HepG2 (cell line): ENCODE measurements around the gene MYO10.

Experiments used
- GABPA ChIP-seq, 2 experiments: IDR thresholded peaks; 2 replicates each; pipeline ENCODE4 v1.6.1; 2011 to 2016; ENCODE audit warnings: low read depth in 2 of 2, low read length in 1 of 2, missing biosample characterization in 1 of 2, missing genetic modification characterization in 1 of 2
- NFE2 ChIP-seq: sonication (generic); formaldehyde crosslinking; IDR thresholded peaks from 2 replicates; pipeline ENCODE4 v1.4.0; 2020; ENCODE audit warnings: missing genetic modification reagents
- RAD21 ChIP-seq: fragments of 450-650 bp; formaldehyde crosslinking; IDR thresholded peaks from 2 replicates; pipeline ENCODE4 v1.5.0; 2020; ENCODE audit warnings: mild to moderate bottlenecking

GRCh38 chr5:16918891-16919671 is 17.0 kb downstream of the MYO10 start:
- TF ChIP-seq RAD21 (no peak), NFE2 (CRISPR knock-in tag) (no peak), GABPA (IDR thresholded peaks at IDR 0.05; ENCODE audit: low read depth, low read length) (no peak), GABPA (CRISPR knock-in tag; IDR thresholded peaks at IDR 0.05; ENCODE audit: low read depth) (no peak)
